Smooth muscle cell of the brain vasculature (primary cell): Measurements from ENCODE around the gene NCOA7.
A peak's percentile ranks its signal among the peaks of the same experiment; 100 is the strongest.
"Not testable (repeated sequence)": the region's sequence is repeated elsewhere in the genome, so short reads cannot be mapped to it uniquely, and the experiment has no call there.

Source experiments
- DNase-seq: peaks from one replicate; pipeline ENCODE4 v3.0.0-alpha.2; 2012; ENCODE audit warnings: low read depth, low spot score

Gene NCOA7

GRCh38 chr6:125918681-125919566 is 128.2 kb downstream of the NCOA7 start:
- DNase-seq, result peak; percentile 57

- DNase-seq, result no peak
Observed at GRCh38 chr6:125919618-125920017, 128.9 kb downstream of the NCOA7 start.

DNA sequence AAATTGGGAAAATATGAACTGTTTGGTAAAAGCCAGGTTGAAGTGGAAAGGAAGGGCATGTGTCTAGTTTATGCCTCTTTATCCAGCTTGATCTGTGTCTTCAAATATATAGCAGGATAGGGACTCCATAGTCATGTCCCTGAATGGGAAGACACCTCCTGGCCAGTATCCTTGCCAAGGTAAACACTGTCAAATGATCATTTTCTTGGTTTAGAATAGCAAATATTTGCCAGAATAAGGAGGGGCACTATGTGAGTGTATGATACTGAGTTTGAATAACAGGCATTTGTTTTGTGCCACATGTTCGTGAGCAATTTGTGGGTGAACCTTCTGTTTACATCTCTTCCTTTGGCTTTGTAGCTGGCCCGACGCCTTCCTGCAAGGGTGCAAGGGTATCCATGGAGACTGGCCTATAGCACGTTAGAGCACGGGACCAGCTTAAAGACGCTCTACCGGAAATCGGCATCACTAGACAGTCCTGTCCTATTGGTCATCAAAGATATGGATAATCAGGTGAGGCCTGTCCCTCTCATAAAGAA is 131.6 kb downstream of the NCOA7 start:
- no peak for DNase-seq

- no peak for DNase-seq
Observed at GRCh38 chr6:125923366-125923877, 132.7 kb downstream of the NCOA7 start.

GRCh38 chr6:125924169-125924568 is 133.4 kb downstream of the NCOA7 start:
- DNase-seq, result no peak

DNA sequence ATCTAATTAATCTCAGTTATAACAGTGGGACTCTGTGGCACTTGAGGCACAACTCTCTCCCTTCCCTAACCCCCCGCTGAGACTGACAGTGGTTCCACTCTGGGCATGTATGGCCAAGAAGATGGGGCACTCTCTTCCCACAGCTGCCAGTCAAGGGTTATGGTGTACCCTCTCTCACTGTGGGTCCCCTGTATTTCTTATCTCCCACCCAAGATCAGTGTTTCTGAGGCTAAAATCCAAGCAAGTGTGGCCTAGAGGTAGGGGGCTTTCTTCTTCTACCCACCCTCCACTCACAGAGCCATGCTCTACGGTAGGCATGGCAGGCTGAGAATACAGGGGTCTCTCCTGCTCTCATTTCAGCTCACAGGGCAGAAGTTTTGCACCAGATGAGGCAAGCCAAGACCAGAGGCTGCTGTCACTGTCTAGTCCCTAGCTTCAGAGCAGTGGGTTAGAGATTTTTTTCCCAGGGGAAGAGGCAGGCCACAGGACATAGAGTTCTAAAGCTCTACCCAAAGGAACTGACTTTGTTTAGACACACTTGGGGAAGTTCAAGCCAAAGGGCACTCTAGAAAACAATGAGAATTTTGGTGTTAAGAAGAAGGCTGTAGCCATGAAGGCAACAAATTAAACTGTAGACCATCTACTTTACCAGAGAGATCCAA is 134.1 kb downstream of the NCOA7 start:
- DNase-seq, result no peak

DNA sequence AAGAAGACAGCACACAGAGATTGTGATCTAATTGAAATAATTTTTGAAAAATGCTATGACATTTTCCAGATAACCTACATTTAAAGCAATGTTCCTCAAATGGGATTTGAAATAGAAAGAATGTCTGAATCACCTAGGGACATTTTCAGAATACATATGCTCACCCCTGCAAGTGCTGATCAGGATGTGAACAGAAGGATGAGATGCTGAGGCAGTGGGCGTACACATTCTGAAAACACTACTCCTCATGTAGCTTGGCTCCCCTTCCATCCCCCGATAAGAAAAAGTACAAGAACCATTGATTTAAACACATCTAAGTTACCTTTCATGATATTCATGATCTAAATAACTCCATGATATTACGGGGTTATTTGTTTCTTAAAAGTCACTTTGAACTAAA is 136.0 kb downstream of the NCOA7 start:
- DNase-seq, result no peak

GRCh38 chr6:125927761-125928160 is 137.0 kb downstream of the NCOA7 start:
- DNase-seq, result no peak

DNA sequence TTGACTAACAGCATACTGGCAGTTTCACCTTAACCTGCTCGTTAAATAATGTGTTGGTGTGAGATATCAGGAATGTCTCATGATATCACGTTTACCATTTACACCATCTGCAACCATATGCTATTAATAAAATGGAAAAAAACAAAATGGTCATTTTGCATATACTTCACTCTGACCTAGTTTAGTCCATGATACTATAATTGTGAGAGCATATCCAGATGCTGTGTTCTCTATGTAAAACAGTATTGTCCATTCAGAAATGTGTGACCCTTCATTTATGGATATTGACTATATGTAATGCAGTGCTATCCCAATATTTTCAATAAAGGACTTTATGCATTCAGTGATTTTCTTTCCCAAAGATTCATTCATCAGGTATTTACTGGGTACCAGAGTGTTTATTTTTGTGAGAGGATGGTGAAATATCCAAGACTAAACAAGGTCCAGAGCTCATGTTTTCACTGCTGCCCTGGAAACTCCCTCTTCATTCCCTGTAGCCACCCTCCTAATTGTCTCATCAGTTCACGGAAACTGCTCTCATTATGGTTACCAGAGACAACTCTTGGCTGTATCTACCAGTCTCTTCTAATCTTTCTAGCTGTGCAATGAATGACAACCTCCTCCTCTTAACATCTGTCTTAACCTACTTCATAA is 140.1 kb downstream of the NCOA7 start:
- DNase-seq, result no peak

DNA sequence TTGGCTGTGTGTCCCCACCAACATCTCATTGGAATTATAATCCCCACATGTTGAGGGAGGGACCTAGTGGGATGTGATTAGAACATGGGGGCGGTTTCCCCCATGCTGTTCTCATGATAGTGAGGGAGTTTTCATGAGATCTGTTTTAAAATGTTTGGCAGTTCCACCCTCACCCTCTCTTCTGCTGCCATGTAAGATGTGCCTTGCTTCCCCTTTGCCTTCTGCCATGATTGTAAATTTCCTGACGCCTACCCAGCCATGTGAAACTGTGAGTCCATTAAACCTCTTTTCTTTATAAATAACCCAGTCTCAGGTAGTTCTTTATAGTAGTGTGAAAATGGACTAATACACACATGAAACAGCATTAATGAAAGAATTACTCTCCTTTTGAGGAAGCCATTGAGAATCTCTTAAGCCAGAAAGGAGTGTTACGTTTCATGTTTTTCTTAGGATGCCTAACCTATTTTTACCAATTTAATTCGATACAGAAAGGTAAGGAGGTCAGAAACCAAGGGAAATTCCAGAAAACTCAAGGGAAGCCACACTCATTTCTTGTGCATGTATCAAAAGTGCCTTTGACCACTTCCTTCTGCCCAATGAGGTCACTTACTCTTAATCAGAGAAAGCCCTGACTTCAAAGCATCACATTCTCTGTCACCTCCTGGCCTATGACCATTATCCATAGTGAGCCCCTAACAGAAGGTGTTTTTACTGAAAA is 141.1 kb downstream of the NCOA7 start:
- no peak for DNase-seq

DNA sequence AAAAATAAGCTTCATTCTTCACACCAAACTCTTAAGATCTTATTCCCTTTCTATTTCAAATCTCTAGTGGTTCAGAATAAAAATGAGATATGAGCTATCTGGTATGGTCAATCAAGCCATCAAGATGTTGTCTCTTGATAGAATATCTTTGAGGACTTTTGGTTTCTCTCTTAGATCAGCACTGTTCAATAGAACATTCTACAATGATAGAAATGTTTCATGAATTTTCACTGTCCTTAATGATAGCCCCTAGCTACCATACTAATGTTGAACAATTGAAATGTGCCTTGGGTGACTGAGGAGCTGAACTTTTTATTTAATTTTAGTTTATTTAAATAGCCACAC is 141.7 kb downstream of the NCOA7 start:
- no peak for DNase-seq

- DNase-seq, result not testable (repeated sequence)
Observed at GRCh38 chr6:125935520-125935919, 144.8 kb downstream of the NCOA7 start.

DNA sequence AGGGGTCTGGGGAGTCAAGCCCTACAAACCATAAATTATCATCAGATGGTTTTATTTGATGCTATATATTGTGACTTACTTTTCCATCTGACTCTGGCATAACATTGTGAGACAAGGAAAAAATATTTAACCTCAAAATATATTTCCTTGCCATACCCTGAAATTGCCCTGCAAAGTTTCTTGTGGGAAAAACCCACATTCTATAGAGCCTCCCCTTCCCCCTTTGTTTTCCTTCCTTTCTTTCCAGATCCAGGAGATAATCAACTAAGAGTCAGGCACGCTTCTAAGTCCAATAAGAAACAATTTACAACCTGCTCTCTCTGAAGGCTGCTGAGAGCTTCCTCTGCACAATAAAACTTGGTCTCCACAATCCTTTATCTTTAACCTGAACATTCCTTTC is 148.3 kb downstream of the NCOA7 start:
- no peak for DNase-seq

- DNase-seq, result no peak
Observed at GRCh38 chr6:125939791-125940190, 149.0 kb downstream of the NCOA7 start.

DNA sequence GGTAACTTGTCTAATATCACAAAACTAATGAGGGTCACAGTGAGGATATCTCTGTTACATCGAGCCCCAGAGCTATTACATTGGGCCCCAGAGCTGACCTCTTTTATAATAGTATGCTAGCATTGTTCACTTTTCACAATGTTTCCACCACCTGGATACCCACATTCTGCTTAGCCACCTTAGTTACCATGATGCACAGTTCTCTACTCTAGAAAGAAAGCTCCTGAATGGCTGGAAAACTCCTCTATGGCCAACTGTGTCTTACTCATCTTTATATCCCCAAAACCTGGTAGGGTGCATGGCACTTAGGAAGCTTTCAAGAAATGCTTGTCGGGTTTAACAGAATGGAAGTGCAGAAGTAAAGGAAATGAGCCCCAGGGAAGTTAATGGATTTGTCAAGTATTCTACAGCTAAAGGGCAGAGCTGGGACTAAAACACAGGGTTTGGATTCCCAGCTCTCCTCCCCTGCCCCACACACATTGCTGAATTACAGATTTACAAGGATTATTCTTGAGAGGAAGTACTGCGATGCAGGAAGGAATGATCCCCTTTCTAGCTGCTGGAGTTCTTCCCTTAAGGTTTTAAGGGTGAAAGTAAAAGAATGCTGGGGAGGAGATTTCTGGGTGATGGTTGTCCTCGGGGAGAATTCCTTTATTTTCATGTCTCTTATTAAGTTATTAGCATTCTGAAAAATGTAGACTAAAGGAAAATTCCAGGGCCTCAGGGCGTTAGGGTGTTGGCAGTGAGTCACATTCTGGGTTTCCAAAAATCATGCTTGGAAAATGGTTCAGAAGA is 149.7 kb downstream of the NCOA7 start:
- no peak for DNase-seq

DNA sequence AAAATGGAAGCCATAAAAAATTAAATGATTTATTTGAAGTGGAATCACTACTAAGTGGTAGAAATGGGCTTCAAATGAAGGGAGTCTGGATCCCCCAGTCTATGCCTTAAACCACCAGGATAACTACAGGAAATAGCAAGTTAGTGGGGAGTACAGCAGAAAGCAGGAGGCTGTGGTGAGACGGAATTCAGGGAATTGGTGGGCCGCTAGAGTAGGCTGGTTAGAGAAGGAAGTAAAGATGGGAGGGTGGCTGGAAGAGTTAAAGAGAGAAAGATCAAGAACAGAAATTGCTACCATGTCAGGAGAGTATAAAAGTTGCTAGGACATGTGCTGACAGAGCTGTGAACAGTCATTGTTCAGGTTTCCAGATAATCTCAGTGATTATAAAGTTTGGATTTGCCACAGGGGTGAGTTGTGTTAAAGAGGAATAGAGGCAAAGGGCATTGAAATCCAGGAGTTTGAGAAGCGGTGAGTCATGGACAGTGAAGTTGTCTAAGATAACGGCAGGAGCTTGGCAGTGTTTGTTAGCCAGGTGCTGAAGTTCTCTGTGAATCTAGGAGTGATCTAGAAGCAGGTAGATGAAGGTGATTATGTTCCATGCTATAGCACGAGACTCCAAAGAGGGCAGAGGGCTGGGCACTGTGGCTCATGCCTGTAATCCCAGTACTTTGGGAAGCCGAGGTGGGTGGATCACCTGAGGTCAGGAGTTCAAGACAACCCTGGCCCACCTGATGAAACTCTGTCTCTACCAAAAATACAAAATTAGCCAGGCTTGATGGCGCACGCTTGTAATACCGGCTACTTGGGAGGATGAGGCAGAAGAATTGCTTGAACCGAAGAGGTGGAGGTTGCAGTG is 152.1 kb downstream of the NCOA7 start:
- DNase-seq, result no peak

GRCh38 chr6:125943528-125944433 is 153.0 kb downstream of the NCOA7 start:
- no peak for DNase-seq

- DNase-seq, result no peak
Observed at GRCh38 chr6:125944434-125944816, 153.7 kb downstream of the NCOA7 start.

- no peak for DNase-seq
Observed at GRCh38 chr6:125944896-125945295, 154.1 kb downstream of the NCOA7 start.
